Sciatic nerve (tissue), 2 donors: ENCODE measurements around the gene SSH3. TPM values are rescaled to one million over a fixed set of nuclear protein-coding genes. Genes with fewer than 3 reads are reported as not detected.

ENCODE experiments used
- ATAC-seq: fragments of 200-7000 bp; cut with Tn5 transposase; one replicate; pipeline ENCODE4 v1.9.1; 2020; ENCODE audit warnings: mild to moderate bottlenecking, moderate library complexity
- DNase-seq: peaks from one replicate; pipeline ENCODE4 v3.0.0-alpha.2; 2020; ENCODE audit warnings: low spot score
- intact Hi-C: fragments of 100-400 bp; cut with DNase I; formaldehyde crosslinking; loops from one replicate; pipeline ENCODE4 v1.14.2; 2022
- total RNA-seq: library from RNA; stranded (reverse); fragmentation: NEBNext Ultra II Directional; extraction: Animal tissue kit (Norgen Biotek cat#: 25700); gene quantifications from one replicate; pipeline ENCODE4 v1.2.1, GENCODE V29; 2021
- donor health status: DM: no; HTN: no; CAD: no.
- donor health status: DM: no; HTN: no; CAD: no.

SSH3 gene
- total RNA-seq, 1 donor from 2014 or later: 40.7 TPM

GRCh38 chr11:67266449-67267187 lies 36.7 kb upstream of the SSH3 start, which contains the start of gene GRK2:
GRK2 (plus strand) TSS chr11:67266473; CDS start chr11:67266700, 227 bp downstream.
- DNase-seq: peak; percentile 65
- no peak for ATAC-seq
- intact Hi-C loops: loop anchor here (1.0 to 2.0 kb wide), 2 partner anchors 50 to 134 kb away; no protein-coding TSS in a partner anchor

DNA sequence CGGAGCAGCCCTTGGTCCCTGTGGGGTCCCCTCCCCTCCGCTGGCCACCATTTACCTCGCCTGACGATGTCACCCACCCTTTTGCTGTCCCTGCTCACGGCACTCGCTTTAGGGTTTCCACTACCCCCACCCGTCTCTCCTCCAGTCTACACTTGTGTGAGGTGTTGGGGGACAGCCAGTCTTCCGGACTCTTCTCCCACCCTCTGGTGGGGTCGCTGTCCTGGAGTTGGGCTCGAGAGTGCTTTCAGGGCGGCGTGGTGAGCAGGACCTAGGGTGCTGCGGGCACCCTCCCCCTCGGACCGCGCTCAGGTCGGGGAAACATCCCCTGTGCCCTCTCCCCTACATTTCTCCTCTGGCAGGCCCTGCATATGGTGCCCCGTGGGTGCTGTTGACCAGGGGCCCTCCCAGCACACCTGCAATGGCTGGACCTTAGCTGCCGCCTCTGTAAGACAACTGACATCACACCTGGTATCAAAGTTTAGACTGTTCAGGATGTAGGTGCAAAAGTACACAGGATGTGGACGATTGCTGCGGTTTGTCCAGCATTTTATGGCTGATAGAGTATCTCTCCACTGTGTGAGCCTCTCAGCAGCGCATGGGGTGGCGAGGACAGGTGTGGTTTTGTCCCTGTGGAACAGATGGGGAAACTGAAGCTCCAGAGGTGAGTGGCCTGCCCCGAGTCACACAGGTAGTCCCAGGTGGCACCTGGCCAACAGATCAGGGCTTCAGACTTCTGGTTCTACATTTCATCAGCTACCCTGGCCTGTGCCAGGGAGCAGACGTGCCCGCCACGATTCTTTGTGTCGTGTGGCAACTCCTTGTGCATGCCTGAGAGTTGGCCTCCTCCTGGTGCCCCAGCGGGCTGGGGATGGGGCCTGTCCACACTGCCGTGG lies 35.9 kb upstream of the SSH3 start:
- ATAC-seq: peak; percentile 2
- peak; percentile 65 for DNase-seq
- intact Hi-C loops: loop anchor here (1.0 to 2.0 kb wide), 2 partner anchors 49 to 133 kb away; no protein-coding TSS in a partner anchor

- intact Hi-C loops: no loop called here
- no peak for ATAC-seq
Measured at GRCh38 chr11:67268081-67268961, 35.0 kb upstream of the SSH3 start.

GRCh38 chr11:67268962-67269268 lies 34.4 kb upstream of the SSH3 start:
- intact Hi-C loops: no loop called here
- DNase-seq: peak; percentile 51
- no peak for ATAC-seq

More at GRCh38 chr11:67268081-67268961, 35.0 kb upstream of the SSH3 start:
- peak; percentile 55 for DNase-seq

- intact Hi-C loops: no loop called here
- peak; percentile 69 for DNase-seq
- ATAC-seq: no peak
Measured at GRCh38 chr11:67269401-67270255, 33.7 kb upstream of the SSH3 start.

- ATAC-seq (peak; percentile 32), DNase-seq (peak; percentile 72)
- intact Hi-C loops: no loop called here
Measured at GRCh38 chr11:67270256-67271204, 32.8 kb upstream of the SSH3 start.

DNA sequence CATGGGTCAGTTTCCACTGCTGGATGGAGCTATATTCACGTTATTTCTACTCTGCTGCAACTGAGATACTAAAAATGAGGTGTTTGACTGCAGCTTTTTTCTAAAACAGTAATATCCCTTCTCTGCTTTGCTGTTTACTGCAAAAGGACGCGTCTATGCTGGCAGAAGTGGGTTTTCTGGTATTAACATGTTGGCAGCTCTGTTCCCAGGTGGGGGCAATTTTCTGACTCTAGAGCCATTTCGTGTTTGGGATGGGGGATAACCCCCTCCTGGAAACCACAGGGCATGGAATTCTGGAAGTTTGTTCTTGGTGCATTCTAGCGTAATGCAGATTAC lies 32.2 kb upstream of the SSH3 start:
- intact Hi-C loops: no loop called here

DNA sequence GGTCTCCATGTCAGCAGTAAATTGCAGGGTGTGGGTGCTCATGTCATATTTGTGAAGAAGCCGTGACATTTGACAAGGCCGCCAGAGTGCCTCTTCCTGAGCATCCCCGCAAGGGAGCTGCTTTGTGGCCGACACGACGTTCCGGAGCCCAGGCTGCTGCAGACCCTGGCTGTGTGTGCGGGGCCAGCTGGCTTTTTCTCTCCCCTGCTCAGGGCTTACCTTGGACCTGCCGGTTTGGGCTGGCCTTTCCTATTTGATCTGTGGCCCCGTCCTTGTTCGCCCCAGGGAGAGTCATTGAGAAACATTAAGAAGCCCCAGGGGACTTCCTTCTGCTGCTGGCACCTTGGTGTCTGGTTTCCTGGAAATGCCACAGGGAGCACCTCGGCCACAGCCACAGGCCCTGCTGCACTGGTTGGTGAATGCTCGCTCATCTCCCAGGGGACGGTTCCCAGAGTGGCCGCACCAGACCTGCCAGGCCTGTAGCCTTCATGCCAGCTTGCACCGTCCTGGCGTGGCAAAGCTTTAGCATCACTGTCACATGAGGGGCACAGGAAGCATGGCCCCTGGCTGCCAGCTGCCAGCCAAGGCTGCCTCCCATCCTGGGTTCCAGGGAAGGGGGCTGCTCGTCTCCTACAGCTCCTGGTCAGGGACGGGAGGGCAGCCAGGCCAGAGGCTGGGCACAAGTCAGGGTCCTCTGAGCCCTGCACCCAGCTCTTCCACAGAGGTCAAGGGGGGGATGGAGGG lies 31.6 kb upstream of the SSH3 start:
- intact Hi-C loops: no loop called here
- DNase-seq (peak; percentile 60), ATAC-seq (no peak)

More for the DNA sequence above, 32.2 kb upstream of the SSH3 start:
- ATAC-seq: no peak
- DNase-seq: no peak

- ATAC-seq (no peak), DNase-seq (peak; percentile 57)
- intact Hi-C loops: no loop called here
Measured at GRCh38 chr11:67272327-67273259, 30.7 kb upstream of the SSH3 start.

DNA sequence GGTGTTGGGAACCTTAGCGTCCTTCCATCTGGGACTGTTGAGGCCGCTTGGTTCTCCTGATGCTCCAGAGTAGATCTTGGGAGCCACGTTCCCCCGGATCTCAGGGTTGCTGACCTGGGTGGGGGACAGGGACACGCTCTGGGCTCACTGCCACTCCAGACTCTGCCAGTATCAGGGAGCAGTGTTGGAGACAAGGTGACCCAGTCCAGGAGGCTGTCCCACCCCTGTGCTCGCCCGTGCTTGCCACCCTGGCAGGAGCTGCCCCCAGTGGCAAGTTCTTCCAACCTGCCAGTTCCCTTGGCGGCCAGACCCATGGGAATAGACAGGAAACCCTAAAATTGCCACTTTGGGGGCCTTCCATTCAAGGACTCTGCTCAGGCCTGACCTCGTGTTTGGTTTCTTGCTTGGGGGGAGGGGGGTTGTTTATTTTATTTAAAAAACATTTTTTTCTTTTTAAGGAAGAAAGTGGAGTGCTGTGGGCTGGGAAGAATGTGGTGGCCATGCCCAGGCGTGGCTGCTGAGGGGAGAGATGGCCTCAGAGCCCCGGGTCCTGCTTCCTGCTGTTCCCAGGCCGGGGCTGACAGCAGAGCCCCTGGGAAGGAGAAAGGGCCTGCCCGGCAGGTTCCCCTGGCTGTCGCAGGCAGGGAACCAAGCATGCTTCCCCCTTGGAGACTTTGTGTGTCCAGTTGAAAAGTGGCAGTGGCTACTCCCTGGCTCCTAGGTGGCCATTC lies 29.9 kb upstream of the SSH3 start:
- intact Hi-C loops: no loop called here
- ATAC-seq (no peak), DNase-seq (peak; percentile 61)

DNA sequence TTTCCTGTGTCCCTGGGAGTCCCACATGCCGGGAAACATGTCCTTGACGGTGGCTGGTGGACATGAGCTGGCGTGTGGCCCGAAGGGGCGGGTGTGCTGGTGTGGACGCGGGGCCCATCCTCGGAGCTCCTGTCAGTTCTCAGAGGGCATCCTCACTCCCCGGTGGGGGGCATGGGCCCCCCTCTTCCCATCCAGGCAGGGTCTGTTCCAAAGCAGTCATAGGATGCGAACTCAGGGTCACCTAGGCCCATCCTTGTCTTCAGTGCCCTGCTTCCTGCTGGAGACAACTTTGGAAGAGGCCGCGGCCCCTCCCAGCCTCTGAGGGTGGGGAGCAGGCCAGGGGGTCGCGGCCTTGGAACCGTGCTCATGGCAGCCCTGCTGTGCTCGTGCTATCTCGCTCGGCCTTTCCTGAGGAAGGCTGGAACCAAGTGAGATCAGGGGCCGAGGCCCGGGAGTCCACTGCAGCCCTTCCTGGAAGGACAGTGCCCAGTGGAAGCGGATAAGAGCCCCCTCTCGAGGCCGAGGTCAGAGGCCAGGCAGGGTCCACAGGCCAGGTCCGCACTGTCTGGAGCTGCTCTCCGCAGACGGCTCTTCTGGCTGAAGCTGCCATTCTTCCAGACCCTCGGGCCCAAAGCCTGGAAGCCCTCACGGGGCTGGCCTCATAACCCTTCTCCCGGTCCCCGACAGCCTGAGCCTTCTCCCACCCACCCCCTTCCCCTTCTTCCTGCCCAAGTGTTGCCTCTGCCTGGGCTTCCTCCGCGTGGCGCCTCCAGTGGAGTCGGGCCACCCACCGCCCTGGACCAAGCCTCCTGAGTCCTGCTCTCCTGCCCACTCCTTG lies 28.3 kb upstream of the SSH3 start:
- ATAC-seq (no peak), DNase-seq (peak; percentile 71)
- intact Hi-C loops: no loop called here

- intact Hi-C loops: no loop called here
- DNase-seq: peak; percentile 54
- ATAC-seq: no peak
Measured at GRCh38 chr11:67275606-67276409, 27.5 kb upstream of the SSH3 start.

- intact Hi-C loops: no loop called here
Measured at GRCh38 chr11:67276781-67277230, 26.5 kb upstream of the SSH3 start.

More at GRCh38 chr11:67276781-67277230, 26.5 kb upstream of the SSH3 start:
- ATAC-seq (peak; percentile 36), DNase-seq (peak; percentile 69)
